HT-29 (cell line): ENCODE measurements around the gene TAS2R1. TPM values are rescaled to one million over a fixed set of nuclear protein-coding genes. Genes with fewer than 3 reads are reported as not detected.

Experiments used
- DNase-seq: peaks from one replicate; pipeline ENCODE4 v3.0.0-alpha.2; 2015; ENCODE audit warnings: low spot score
- total RNA-seq: library from RNA; depleted of rRNA; stranded (reverse); fragments of >200 nt; shearing (Covaris generic); gene quantifications from 2 replicates; pipeline ENCODE4 v1.2.3, GENCODE V29; 2014; rRNA removed

The TAS2R1 gene, protein sequence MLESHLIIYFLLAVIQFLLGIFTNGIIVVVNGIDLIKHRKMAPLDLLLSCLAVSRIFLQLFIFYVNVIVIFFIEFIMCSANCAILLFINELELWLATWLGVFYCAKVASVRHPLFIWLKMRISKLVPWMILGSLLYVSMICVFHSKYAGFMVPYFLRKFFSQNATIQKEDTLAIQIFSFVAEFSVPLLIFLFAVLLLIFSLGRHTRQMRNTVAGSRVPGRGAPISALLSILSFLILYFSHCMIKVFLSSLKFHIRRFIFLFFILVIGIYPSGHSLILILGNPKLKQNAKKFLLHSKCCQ
- not detected in 2 replicates for total RNA-seq

DNA sequence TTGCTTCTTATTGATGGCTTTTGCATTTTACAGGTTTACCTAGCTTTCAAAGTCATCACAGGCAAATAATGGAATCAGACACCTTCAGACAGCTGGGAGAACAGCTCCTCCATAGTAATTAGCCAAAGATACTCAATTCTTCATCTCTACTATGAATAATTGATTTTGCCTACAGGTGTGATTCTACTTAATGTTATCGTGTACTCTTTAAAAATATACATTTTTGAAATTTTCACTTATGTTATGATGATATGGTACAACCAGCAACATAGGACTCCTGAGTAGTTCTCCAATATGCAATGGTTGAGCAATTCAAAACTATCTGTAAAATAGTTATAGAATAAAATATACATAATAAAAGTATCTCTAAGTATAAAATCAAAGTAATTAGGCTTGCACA lies at the start of gene TAS2R1:
Gene TAS2R1, minus strand, starts transcription at position 101 of the 400 bp plus-strand sequence. CDS start 319 bp downstream, outside the sequence.
- DNase-seq: no peak

DNA sequence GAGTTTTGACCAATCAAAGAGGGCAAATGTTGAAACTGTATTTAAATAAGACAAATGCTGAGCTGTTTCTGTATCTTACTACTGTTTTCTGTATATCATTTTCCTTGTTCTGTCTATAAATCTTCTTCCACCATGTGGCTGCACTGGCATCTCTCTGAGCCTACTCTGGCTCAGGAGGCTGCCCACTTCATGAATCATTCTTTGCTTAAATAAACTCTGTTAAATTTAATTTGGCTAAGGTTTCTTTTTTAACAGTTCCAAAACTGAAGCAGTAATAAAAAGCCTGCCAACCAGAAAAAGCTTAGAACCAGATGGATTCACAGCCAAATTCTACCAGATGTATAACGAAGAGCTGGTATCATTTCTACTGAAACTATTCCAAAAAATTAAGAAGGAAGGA lies 40.2 kb upstream of the TAS2R1 start:
- DNase-seq: no peak

DNA sequence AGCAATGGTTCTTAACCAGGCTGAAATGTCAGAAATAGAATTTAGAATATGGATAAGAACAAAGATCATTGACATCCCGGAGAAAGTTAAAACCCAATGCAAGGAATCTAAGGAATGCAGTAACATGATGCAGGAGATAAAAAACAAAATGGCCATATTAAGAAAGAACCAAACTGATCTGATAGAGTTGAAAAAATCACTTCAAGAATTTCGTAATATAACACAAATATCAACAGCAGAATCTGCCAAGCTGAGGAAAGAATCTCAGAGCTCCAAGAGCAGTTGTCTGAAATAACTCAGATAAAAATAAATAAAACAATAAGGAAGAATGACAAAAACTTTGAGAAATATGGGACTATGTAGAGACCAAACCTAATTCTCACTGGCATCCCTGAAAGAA lies 37.8 kb upstream of the TAS2R1 start:
- no peak for DNase-seq

DNA sequence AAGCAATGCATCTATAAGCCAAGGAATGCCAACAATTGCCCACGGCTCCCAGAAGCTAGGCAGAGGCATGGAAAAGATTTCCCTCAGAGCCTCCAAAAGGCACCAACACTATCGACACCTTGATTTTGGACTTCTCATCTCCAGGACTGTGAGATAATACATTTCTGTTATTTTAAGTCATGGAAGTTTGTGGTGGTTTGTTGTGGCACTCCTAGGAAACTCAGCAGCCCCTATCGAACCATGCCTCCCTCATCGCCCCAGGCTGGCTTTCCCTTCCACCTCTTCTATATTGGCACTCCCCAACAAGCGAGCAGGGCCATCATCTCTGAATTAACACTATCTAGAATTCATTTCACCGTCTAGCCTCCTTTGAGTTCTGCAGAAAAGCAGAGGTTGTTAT lies 33.7 kb upstream of the TAS2R1 start:
- no peak for DNase-seq

DNA sequence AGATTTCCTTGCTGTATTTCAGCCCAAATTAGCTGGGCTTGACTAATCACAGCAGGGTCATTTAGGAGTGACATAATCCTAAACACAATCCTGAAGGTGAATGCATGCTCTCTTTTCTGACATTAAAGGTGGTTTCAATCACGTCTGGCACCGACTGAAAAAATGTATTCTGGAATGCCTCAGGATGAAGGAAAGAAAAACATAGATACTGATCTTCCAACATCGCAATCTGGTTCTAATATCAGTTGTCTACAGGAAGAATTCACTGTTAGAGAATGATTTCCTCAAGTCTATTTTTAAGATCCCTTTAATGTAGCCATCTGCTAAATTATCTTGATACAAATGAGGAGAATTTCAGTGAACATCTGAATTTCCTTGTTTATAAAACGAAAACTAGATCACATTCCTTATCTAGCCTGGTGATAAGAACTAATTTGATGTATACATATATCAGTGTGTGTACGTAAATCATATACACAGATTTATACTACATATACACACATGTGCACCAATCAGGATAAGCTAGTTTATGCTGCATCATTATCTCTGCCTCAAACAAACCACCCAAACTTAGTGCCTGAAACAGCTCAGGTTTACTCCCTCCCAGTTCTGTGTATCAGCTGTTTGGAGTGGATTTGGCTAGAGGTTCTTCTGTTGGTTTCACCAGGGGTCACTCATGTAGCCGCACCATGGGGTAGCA lies 31.3 kb upstream of the TAS2R1 start:
- DNase-seq: no peak

DNA sequence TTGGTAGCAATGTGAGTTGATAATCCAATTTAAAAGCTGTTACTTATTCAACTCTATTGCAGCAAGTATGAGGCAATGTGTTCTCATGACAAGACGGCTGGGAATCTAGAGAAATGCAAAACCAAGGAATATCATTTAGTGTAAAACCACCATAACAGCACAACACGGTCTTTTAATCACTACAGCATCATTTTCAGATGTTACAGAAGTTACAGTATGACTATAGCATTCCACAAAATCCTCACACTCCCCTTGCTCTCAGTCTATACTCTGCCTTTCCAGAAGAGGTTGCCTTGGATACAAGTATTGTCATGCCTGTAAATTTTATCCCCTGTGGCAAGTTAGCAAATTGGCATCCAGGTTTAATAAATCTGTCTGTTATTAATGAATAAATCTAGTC lies 28.6 kb upstream of the TAS2R1 start:
- DNase-seq: no peak

DNA sequence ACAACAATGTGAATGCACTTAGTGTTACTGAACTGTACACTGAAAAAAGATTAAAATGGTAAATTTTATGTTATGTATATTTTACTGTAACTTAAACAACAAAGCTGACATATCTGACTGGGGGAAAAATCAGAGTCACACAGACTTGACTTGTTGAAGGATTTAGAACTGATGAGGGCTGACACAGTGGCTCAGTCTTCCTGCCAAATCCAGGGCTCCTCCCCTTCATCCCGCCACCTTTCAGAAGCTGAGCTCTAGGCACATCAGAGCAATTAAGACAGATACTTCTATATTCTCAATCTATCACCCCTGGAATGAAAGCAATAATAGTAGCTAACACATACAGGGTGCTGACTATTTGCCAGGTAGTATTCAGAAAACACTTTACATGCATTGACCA lies 27.7 kb upstream of the TAS2R1 start:
- DNase-seq: no peak

DNA sequence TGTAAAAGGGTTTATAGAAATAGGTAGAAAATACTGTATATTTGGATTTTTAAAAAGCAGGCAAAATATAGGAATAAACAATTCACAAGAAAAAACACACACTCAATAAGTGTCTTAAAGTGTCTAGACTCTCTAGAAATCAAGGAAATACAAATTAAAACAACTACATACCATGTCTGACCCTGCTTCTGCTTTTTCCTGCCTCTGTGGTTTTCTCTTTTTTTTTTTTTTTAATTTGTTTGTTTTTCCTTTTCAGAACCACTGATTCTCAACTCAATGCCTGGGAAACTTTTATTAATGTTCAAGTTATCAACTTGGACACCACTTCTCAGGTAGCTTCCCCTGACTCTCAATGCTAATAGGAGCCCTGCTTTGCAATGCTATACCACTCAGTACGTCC lies 25.5 kb upstream of the TAS2R1 start:
- DNase-seq: no peak

DNA sequence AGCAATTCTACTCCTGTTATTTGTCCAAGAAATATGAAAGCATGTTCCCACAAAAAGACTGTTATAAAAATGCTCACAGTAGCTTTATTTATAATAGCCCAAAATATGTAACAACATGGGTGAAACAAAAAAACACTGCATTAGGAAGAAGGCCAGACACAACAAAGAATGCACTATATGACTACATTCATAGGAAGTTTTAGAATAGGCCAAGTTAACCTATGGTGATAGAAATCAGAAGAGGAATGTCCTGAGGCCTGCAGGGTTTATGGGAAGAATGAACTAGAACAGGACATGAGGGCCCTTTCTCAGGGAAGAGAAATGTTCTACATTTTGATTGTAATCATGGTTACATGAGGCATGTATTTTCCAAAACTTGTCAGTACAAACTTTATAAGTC lies 24.7 kb upstream of the TAS2R1 start:
- DNase-seq: no peak

DNA sequence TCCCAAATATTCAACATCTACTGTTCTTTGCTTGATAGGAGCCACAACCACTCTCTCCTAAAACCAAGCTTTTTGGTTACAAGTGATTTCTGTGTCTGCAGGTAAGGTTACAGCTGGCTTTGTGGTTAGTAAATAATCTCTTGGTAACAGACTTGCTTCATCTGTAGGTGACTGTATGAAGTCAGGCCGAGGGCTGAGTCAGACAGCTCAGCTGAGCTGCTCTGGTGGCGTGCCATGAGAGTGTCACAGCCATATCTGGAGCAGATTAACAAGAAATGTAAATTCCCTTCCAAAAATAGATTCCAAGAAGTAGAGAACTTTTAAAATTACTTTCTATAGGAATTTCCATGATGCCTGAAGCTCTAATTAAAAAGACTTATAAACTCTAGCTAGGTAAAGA lies 23.7 kb upstream of the TAS2R1 start:
- DNase-seq: no peak

DNA sequence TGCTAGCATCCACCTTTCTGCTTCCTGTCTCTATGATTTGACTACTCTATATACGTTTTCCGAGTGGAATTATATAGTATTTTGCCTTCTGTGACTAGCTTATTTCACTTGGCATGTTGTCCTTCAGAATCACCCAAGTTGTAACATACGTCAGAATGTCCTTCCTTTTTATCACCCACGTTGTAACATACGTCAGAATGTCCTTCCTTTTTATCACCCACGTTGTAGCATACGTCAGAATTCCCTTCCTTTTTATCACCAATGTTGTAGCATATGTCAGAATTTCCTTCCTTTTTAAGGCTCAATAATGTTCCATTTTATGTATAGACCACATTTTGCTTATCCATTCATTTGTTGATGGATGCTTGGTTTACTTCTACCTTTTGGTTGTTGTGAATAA lies 22.9 kb upstream of the TAS2R1 start:
- DNase-seq: no peak

DNA sequence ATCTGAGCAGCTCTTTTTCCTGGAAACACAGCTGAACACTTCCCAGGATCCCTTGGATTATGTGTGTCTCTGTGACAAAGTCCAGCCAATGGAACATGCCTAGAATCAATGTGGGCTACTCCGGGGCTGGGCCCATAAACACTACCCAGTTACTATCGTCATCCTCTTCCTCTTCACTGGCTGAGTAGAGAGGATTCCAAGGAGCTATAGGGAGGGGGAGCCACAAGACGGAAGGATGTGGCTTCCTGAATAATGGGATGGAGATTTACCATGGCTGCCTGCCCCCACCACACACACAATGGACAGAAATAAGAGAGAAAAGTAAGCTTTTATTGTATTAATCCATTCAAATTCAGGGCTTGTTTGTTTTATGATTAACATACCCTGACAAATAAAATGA lies 22.1 kb upstream of the TAS2R1 start:
- DNase-seq: no peak

DNA sequence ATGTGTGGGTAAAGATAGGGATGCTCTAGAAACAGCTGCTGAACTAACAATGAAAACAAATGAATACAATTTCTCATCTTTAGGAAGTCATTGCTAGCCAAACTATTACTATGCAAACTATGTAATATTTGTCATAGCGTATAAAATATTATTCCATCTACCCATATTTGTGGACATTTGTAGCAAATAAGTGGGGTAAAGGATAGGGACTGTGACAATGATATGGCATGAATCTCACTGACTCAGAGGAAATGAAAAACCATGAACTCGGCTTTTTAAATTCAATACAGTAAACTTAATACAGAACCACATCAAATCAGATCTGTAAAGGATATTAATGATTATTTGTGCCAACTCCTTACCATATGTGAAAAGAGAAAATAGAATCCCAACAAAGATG lies 16.7 kb upstream of the TAS2R1 start:
- DNase-seq: no peak

DNA sequence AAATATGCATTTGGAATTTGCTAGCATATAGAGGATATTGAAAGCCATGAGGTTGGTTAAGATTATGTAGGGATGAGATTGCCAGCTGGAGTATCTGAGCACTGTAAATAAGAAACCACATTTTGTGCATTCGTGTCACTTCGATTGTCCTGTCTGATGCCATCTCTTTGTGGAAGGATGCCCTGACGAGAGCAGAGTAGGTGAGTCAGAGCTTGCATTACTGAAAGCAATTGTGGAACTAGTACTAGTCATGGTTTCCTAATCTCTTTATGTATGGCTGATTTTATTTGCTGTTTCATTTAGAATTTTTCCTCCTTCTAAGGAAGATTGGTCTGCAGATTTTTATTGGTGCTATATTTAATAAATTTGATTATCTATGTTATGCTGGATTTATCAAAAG lies 14.5 kb upstream of the TAS2R1 start:
- DNase-seq: no peak

DNA sequence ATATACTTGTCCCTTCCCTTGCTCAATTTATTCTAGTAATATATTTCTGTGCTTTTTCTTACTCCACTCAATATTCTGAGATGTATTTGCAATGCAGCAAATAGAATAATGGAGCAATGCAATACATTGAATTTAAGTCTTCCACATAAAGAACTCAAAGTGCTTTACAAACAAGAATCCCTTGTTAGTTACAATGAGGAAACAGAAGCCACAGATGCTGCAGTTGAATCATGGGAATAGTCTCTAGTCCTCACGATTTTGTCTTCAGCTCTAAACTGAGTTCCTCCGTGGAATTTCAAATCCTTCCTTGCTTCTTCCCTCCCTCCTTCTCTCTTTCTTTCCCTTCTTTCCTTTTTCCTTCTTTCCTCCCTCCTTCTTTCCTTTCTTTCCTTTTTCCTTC lies 12.5 kb upstream of the TAS2R1 start:
- DNase-seq: no peak

DNA sequence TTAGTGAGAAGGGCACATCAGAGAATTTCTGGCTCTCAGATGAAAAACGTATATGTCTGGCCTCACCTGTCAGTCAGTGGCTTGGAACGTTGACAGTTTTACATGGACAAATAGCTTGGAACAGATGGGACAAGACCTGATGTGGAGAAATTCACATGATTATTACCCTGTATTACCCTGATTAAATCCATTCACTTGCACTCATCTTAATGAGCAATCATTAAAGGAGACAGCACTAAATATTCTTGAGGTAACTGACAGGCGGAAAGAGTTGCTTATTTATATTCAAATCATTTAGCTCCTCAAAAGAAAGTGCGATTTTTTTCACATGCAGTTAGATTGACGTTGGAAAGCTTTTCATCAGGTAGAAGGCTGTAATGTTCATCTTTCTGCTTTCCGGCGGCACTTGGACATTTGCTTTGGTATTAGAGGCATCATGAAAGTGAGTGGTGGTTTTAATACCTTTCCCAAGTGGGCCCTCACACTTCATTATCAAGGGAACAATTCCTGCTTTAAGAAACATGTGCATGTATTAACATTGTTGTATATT lies 11.7 kb upstream of the TAS2R1 start:
- DNase-seq: no peak

DNA sequence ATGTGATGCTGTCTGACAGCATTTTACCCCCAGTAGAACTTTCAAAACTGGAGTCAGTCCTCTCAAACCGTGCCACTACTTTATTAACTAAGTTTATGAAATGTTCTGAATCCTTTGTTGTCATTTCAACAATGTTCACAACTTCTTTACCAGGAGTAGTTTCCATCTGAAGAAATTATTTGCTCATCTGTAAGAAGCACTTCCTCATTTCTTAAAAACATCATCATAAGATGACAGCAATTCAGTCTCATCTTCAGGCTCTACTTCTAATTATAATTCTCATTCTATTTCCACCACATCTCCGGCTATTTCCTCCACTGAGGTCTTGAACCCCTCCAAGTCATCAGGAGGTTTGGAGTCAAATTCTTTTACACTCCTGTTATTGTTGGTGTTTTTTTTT lies 2.3 kb upstream of the TAS2R1 start:
- DNase-seq: no peak

DNA sequence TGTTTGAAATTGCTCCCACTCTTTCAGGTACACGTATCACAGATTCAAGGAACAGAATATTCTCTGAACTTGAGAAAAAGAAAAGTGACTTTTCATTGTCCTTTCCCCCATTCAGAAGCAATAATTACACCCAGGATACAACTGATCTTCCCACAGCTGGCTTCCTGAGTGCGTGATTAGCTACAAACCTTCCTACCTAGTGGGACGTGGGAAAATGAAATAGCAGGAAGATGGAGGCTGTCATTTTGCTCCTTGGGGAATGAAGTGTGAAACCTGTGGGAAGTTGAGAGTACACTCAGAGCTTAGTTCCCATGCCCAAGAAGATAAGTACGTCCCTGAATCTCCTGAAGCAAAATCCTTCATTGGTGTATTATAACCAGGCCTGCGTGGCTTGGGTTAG lies 2.6 kb downstream of the TAS2R1 start:
- no peak for DNase-seq

DNA sequence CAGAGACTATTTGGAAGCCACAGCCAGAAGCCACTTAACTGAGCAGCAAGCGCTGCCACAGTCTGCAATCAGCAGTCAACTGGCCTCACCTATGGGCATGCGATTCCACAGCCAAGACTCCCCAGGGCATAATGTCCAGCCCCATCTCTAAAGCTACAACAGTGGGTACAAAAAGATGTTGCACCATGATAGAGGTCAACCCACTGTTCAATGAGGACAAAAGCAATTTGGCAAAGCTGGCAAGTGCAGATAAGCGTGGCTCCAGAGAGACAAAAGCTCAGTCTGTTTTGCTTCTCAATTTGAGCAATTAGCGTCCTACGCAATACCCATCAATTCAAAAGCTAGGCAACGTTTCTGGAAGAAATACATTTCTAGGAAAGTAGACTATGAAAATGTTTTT lies 3.2 kb downstream of the TAS2R1 start:
- DNase-seq: no peak

DNA sequence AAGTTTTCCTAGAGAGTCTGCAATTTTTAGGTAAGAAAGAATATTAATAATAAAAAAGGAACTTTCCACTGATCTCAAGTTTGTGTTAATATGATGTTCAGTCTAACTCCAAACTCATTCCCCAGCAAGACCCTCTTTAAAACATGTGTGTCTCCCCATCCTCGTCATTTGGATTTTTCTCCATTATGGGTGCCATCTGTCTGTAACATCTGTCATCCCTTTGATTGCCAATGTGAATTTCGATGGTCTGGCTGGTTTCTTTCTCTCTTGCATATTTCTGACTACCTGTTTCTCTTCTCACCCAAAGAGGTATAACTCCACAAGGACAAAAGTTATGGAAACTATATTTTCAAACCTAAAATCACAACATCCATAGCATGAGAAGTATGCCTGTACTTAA lies 4.4 kb downstream of the TAS2R1 start:
- DNase-seq: no peak

DNA sequence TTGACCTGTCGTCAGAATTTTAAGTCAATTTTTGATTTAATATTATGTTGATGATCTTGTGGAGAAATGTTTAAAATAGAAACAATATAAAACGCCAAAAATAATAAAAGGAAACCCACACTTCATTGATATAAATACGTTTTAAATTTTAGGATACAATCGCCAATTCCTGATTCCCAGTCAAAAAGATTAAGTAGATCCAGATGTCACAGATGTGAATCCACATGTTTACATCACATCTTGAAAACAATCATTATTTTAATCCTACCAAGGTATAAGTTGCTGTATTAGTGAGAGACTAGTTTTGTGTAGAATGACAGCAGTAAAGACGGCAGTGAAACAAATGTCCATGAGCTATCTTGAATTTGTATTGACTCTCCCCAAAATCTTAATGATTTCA lies 4.9 kb downstream of the TAS2R1 start:
- DNase-seq: no peak

DNA sequence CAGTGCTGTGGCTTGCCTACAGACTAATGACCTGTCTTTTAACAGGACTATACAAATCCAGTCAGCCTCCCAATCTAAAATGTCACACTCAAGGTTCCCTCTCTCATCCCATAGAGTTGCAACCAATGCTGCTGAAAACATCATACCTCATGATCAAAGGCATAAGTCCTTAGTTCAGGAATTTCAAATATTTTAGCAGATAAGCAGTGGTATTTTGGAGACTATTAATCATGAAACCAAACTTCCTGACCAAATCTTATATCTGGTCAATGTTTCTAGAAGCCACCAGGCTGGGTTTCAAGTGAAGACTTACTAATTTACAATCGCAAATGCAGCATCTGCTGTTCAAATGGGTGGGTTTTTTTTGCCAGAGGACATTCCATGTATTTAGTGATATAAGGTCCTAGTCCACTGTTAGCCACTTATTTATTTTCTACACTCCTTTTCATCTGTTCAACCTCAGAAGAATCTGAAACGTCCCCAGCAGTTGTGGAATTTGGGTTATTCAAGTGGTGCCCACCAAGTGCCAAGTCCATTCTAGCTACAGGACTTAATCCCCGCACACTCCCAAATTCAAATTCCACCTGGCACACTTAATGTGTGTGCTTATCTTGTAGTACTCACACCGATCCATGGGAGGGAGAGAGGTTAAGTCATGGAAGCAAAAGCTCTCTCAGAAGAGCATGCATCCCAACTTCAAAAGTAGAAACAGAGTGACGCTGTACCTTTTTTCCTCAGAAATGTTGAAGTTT lies 5.8 kb downstream of the TAS2R1 start:
- no peak for DNase-seq

DNA sequence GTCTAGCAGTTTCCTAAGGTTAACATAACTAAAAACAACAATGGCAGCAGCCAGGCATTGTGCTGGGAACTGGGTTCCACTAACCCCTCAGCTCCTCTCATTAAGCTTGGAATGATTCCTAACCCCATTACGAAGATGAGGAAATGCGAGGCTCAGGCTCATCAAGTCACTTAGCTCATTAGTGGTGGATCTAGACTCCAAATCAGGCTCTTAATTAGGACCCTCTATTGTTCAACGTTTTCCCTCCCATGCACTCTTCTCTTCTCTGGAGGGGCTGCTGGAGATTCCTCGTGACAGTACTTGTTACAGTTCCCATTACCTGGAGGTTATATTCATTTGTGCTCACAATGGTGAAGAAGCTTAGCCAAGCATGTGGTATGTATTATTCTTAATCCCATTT lies 6.5 kb downstream of the TAS2R1 start:
- no peak for DNase-seq
